Activated T-helper 1 cell treated with anti-CD3 and anti-CD28 coated beads, Interleukin-12 subunit alpha, Interleukin-12 subunit beta, Interleukin-2, Interleukin-4 antibody, amounts not matched to agents 30 ng/mL and 10 ng/mL and 1 ng/mL, durations not matched to agents 14 hours and 24 hours and 36 hours (primary cell): ENCODE results near the gene BICD1. TPM values are rescaled to one million over a fixed set of nuclear protein-coding genes. Genes with fewer than 3 reads are reported as not detected.

Experiments used
- DNase-seq: peaks from one replicate; pipeline ENCODE4 v3.0.0; 2021; ENCODE audit warnings: low spot score
- H3K27ac Mint-ChIP-seq: one replicate; pipeline ENCODE4 v1.8.0; 2021; ENCODE audit warnings: mild to moderate bottlenecking, mixed read lengths
- H3K27me3 Mint-ChIP-seq: one replicate; pipeline ENCODE4 v1.8.0; 2022; ENCODE audit warnings: mild to moderate bottlenecking, moderate library complexity, mixed read lengths; ENCODE audit not compliant: insufficient read depth
- H3K36me3 Mint-ChIP-seq: one replicate; pipeline ENCODE4 v1.8.0; 2021; ENCODE audit warnings: low read depth, mixed read lengths
- H3K4me1 Mint-ChIP-seq: one replicate; pipeline ENCODE4 v1.8.0; 2021; ENCODE audit warnings: low read depth, mixed read lengths
- H3K4me3 Mint-ChIP-seq: one replicate; pipeline ENCODE4 v1.8.0; 2021; ENCODE audit warnings: mild to moderate bottlenecking, moderate library complexity, mixed read lengths
- H3K9me3 Mint-ChIP-seq: one replicate; pipeline ENCODE4 v1.8.0; 2021; ENCODE audit warnings: mixed read lengths
- intact Hi-C: fragments of 100-400 bp; cut with micrococcal nuclease; formaldehyde crosslinking; loops from one replicate; pipeline ENCODE4 v1.15.1; 2024
- total RNA-seq: library from RNA; stranded (reverse); gene quantifications from 2 replicates; pipeline ENCODE4 v1.2.3, GENCODE V29; 2022

Gene BICD1
- total RNA-seq, 1 donor from 2014 or later = 20.9 TPM

DNA sequence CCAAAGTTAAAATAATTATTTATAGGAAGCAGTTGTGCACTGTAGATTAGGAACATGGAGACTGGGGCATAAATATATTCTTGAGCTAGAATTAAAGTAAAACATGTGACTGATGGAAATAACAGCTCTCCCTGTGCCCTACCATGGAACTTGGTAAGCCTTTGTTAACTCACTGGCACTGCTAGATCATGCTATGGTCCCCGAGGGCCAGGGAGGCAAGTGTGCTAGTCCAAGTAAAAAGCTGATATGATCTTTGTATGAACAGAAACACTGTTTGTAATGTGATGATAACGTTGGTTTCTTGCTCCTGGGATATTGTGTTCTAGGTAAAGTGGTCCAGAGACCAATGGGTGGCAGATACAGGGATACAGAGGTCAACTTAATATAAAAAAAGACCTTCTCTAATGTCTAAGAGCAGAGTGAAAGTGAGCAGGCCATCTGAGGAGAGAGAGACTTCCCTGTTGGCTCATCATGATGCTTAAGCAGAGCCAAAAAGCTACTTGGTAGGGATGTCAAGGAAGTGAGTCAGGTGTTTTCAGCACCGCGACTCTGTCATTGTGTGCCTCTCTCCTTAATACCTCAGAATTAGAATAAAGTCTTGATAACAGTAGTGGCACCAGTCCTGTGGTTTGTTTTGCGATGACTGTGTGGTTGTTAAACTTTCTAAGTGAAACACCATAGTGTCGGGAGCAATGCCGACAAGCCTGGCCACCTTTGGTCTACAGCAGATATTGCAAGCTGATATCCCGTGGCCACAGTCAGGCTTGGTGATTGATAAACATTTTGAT is 27.6 kb downstream of the BICD1 start:
- Mint-ChIP-seq H3K27ac (peak overlapping the region; percentile 45), H3K4me1 (peaks cover 19% of the 10 kb centered on the region), H3K9me3 (no peaks in the 10 kb centered on the region), H3K36me3 (no peaks in the 10 kb centered on the region), H3K4me3 (peak overlapping the region; percentile 17), H3K27me3 (peaks cover 4% of the 10 kb centered on the region)
- intact Hi-C loops = loop anchor here (1.0 to 10.0 kb wide), 8 partner anchors 27 to 1891 kb away; partner anchors contain the start of genes ALG10, DNM1L, ETFBKMT and SINHCAF
- DNase-seq = peak; percentile 32

DNA sequence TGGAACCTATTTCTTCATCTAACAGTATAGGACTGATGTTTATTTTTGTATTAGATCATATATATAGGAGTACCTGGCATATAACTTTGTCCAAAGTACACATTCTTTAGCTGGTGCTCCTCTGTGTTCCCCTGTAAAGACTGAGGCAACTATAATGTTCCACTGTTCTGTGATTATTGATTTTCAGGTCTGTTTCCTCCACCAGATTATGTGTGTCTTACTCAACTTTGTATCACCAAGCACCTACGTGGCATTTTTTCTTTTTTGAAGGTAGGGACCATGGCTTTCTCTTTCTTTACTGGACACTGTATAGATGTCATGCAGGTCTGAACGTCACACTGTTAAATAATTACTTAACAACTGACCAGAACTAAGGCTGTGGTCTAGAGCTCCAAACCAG is 29.3 kb downstream of the BICD1 start:
- H3K4me3 Mint-ChIP-seq = no peak overlapping the region
- H3K36me3 Mint-ChIP-seq = no peaks in the 10 kb centered on the region
- DNase-seq = no peak
- H3K27ac Mint-ChIP-seq = no peak overlapping the region
- H3K9me3 Mint-ChIP-seq = no peaks in the 10 kb centered on the region
- H3K27me3 Mint-ChIP-seq = peaks cover 8% of the 10 kb centered on the region
- peaks cover 34% of the 10 kb centered on the region for H3K4me1 Mint-ChIP-seq
- intact Hi-C loops = loop anchor here (2.0 to 10.0 kb wide), 5 partner anchors 389 to 1889 kb away; partner anchors contain the start of genes ALG10, DNM1L, ETFBKMT and SINHCAF

DNA sequence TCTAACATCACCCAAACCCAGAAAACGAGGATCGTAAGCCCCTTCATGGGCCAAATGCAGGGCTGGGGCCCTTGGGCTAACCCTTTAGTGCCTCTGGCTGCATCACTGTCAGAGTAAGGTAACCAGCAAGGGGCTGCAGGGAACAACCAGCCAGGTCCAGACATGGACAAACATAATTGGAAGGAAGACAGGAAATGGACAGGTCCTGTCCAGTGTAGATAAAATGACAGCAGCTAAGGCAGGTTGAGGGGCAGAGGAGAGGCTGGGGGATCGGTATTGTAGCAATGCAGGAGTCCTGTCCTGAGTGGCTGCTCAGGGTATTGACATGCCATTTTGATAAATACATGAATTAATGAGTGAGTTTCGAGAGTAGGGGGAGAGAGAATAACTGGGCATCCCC is 29.8 kb downstream of the BICD1 start:
- Mint-ChIP-seq H3K27me3 (peaks cover 9% of the 10 kb centered on the region), H3K4me1 (peaks cover 34% of the 10 kb centered on the region), H3K9me3 (no peaks in the 10 kb centered on the region), H3K4me3 (no peak overlapping the region), H3K36me3 (no peaks in the 10 kb centered on the region), H3K27ac (no peak overlapping the region)
- intact Hi-C loops = loop anchor here (5.0 to 10.0 kb wide), 4 partner anchors 389 to 1888 kb away; partner anchors contain the start of genes ALG10, DNM1L and SINHCAF
- no peak for DNase-seq

DNA sequence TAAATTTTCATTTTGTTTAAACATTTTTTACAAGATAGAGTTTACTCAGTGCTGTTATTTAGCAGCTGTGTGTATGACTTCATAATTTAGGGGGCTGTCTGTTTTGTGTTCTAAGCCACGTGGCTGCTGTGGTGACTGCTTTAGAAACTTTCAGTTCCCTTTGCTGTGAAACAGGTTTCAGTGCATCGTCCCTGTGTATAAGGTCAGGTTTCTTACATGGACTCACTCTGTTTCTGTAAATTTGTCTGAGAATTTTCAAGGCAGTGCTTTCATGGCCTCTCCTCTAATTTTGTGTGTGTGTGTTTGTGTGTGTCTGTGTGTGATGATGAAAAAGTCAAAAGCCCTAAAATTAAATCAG is 32.4 kb downstream of the BICD1 start:
- H3K4me3 Mint-ChIP-seq = peak overlapping the region; percentile 70

DNA sequence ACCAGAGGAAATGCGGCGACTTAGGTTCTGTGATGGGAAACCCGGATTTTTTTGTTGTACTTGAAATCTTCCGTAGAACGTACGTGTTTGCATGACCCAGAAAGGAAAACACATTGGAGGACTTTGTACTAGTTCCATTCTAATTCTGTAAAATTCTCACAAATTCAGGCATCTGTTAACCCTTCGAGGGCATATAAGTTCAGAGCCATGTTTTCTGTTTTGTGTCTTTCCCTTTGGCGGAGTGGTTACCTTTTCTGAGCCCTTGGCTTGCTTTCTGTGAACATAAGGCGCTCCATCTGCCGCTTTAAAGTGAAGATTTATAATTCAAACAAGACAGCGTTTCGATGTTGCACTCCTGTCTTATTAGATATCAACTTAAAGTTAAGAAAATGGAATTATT is 34.2 kb downstream of the BICD1 start:
- no peak for DNase-seq
- H3K4me3 Mint-ChIP-seq = peak overlapping the region; percentile 52
- intact Hi-C loops = no loop called here
- H3K9me3 Mint-ChIP-seq = no peaks in the 10 kb centered on the region
- no peak overlapping the region for H3K27ac Mint-ChIP-seq
- peaks cover 9% of the 10 kb centered on the region for H3K27me3 Mint-ChIP-seq
- H3K4me1 Mint-ChIP-seq = peaks cover 26% of the 10 kb centered on the region
- H3K36me3 Mint-ChIP-seq = no peaks in the 10 kb centered on the region

More for the DNA sequence above, 32.4 kb downstream of the BICD1 start:
- peaks cover 39% of the 10 kb centered on the region for H3K4me1 Mint-ChIP-seq
- DNase-seq = peak; percentile 20
- peak overlapping the region; percentile 4 for H3K27ac Mint-ChIP-seq
- H3K9me3 Mint-ChIP-seq = no peaks in the 10 kb centered on the region
- H3K36me3 Mint-ChIP-seq = no peaks in the 10 kb centered on the region
- peaks cover 11% of the 10 kb centered on the region for H3K27me3 Mint-ChIP-seq
- intact Hi-C loops = loop anchor here (1.0 to 10.0 kb wide), 5 partner anchors 32 to 1886 kb away; partner anchors contain the start of genes ALG10, DNM1L and SINHCAF

DNA sequence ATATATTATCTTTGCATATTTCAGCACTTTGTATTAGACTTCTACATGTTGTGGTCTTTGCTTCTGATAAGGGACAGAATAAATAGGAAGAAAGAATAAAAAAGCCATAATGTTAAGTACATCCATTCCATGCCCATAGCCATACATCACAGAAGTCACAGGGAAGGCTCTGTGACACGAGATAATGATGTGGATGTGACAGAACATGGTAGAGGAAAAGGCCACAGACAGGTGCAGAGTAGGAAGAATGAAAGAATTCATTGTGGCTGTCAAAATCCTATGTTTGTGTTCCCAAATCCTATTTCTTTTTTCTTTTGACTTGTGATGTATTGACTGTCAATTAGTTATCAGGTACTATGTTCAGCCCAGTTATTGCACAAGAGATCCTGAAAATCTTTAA is 38.4 kb downstream of the BICD1 start:
- Mint-ChIP-seq H3K4me3 (no peak overlapping the region), H3K36me3 (no peaks in the 10 kb centered on the region), H3K9me3 (no peaks in the 10 kb centered on the region), H3K4me1 (peaks cover 13% of the 10 kb centered on the region), H3K27ac (no peak overlapping the region), H3K27me3 (peaks cover 9% of the 10 kb centered on the region)
- no peak for DNase-seq
- intact Hi-C loops = no loop called here

DNA sequence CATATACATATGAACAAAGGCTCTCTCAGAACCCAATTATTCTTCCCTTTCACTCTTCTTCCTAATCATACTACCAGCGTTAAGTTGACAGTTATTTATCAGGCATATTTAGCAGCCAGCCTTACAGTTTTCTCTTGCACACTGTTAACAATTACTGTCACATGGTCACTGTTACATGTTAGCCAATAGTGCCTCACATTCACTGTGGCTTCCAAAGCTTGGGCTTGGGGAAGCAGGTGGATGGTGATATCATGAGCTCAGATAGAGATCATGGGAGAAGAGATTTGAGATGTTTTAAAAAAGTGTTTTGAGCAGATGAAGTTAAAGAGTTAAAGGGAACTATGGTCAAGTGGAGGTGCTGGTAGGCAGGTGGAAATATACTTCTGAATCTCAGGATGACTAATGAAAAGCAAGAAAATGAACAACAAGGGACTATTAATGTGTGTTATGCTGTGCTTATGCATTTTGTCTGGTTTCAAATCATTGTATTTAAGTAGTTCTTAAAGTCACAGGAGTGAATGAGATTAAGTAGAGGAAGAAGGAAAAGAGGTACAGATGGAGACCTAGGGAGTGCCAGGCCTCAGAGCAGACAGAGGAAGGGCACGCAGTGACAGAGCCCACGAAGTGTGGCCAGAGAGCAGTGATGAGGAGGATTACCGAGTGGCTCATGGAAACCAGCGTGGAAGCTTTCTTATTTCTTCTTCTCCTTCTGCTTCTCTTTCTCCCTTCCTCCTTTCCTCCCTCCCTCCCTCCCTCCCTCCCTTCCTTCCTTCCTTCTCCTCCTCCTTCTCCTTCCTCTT is 39.6 kb downstream of the BICD1 start:
- H3K4me3 Mint-ChIP-seq = no peak overlapping the region
- peaks cover 7% of the 10 kb centered on the region for H3K4me1 Mint-ChIP-seq
- intact Hi-C loops = no loop called here
- DNase-seq = no peak
- peaks cover under 1% of the 10 kb centered on the region for H3K36me3 Mint-ChIP-seq
- no peak overlapping the region for H3K27ac Mint-ChIP-seq
- H3K9me3 Mint-ChIP-seq = no peaks in the 10 kb centered on the region
- H3K27me3 Mint-ChIP-seq = peaks cover 4% of the 10 kb centered on the region

DNA sequence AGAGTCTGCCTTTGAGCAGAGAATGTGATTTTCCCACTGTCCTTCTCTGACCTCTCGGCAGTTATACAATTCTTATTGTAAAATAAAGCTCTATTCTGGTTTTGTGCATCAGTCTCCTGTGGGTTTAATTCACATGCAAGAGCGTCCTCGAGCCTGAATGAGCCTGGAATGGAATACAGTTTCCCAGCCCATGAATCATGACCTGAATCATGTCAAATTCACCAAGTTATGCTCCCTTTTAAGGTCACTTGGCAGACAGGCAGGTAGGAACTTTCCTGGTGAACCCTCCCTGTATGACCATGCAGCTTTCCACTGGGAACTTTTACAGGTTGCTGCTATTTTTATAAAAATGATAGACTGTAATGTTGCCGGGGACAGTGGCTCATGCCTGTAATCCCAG is 41.7 kb downstream of the BICD1 start:
- Mint-ChIP-seq H3K4me3 (no peak overlapping the region), H3K27ac (no peak overlapping the region), H3K9me3 (no peaks in the 10 kb centered on the region), H3K36me3 (peaks cover 2% of the 10 kb centered on the region), H3K4me1 (no peaks in the 10 kb centered on the region), H3K27me3 (no peaks in the 10 kb centered on the region)
- intact Hi-C loops = no loop called here
- DNase-seq = no peak

DNA sequence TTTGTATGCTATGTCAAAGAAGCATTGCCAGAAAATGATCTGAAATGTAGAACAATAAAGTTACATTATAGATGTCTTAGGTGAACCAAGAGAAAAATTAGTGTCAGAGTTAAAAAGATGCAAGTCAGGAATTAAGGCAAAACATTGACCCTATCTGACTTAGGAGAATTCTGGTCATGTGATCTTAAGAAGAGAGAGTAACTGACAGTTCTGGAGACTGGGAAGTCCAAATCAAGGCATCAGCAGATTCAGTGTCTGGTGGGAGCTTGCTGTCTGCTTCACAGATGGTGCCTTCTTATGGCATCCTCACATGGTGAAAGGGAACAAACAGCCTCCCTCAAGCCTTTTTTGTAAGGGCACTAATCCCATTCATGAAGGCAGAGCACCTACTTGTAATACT is 42.8 kb downstream of the BICD1 start:
- no peak overlapping the region for H3K4me3 Mint-ChIP-seq
- intact Hi-C loops = no loop called here
- H3K36me3 Mint-ChIP-seq = peaks cover 2% of the 10 kb centered on the region
- no peak for DNase-seq
- H3K27me3 Mint-ChIP-seq = no peaks in the 10 kb centered on the region
- no peaks in the 10 kb centered on the region for H3K4me1 Mint-ChIP-seq
- H3K9me3 Mint-ChIP-seq = no peaks in the 10 kb centered on the region
- no peak overlapping the region for H3K27ac Mint-ChIP-seq

DNA sequence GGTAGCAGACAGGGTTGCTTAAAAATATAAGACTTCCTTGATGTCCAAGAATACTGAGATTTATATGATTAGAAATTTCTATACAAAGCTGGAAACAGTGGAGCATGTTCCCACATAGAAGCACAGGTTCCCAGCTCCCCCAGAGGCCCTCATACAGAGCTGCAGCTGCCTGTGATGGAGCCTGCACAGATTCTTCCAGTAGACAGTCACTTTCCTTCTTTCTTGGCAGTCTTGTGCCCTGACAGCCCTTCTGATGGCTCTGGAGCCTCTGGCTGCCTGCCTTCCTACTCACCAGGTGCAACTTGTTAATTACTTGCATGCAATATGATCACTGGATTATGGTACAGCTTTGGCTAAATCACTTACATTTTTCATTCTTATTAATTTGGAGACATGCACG is 44.4 kb downstream of the BICD1 start:
- no peaks in the 10 kb centered on the region for H3K4me1 Mint-ChIP-seq
- peaks cover 2% of the 10 kb centered on the region for H3K36me3 Mint-ChIP-seq
- no peak for DNase-seq
- no peaks in the 10 kb centered on the region for H3K27me3 Mint-ChIP-seq
- H3K9me3 Mint-ChIP-seq = no peaks in the 10 kb centered on the region
- H3K4me3 Mint-ChIP-seq = no peak overlapping the region
- no peak overlapping the region for H3K27ac Mint-ChIP-seq
- intact Hi-C loops = no loop called here

DNA sequence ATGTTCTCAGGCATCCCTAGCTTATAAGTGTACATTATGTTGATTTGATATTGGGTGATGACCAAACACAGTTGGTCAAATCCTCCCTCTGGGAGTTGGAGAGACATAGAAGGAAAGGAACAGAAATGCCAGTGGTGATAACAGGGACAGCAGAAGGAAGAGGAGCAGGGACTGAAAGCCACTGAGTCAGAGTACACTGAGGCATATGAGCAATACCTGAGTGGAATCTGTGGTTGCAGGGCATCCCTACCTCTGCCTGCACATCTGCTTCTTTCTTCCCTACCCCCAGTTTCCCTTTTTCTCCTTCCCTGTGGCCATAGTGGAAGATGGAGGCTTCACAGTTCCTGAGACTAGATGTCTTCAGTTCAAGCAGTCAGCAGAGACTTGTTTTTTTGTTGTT is 44.9 kb downstream of the BICD1 start:
- no peak for DNase-seq
- Mint-ChIP-seq H3K27ac (no peak overlapping the region), H3K4me1 (no peaks in the 10 kb centered on the region), H3K36me3 (peaks cover 2% of the 10 kb centered on the region), H3K27me3 (no peaks in the 10 kb centered on the region), H3K9me3 (no peaks in the 10 kb centered on the region), H3K4me3 (no peak overlapping the region)
- intact Hi-C loops = no loop called here

DNA sequence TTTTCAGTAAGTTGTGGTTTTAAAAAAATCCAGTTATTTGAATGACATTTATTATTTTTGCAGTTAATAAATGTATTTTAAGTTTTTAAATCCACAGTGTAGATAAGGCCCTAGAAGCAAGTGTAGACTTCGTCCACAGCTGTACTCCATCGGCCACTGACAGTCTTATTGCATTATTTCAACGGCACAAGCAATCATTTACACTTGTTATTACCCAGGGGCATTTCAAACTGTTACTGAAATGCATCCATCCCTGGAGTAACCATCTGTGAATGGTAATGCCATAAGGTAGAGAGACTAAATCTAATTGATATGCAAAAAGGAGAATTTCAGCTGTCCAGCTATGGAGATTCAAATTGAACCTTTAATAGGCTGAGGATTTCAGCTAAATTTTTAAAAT is 48.4 kb downstream of the BICD1 start:
- DNase-seq = no peak
- H3K27me3 Mint-ChIP-seq = no peaks in the 10 kb centered on the region
- H3K4me3 Mint-ChIP-seq = no peak overlapping the region
- no peak overlapping the region for H3K27ac Mint-ChIP-seq
- H3K36me3 Mint-ChIP-seq = peaks cover 2% of the 10 kb centered on the region
- H3K4me1 Mint-ChIP-seq = no peaks in the 10 kb centered on the region
- no peaks in the 10 kb centered on the region for H3K9me3 Mint-ChIP-seq
- intact Hi-C loops = no loop called here

DNA sequence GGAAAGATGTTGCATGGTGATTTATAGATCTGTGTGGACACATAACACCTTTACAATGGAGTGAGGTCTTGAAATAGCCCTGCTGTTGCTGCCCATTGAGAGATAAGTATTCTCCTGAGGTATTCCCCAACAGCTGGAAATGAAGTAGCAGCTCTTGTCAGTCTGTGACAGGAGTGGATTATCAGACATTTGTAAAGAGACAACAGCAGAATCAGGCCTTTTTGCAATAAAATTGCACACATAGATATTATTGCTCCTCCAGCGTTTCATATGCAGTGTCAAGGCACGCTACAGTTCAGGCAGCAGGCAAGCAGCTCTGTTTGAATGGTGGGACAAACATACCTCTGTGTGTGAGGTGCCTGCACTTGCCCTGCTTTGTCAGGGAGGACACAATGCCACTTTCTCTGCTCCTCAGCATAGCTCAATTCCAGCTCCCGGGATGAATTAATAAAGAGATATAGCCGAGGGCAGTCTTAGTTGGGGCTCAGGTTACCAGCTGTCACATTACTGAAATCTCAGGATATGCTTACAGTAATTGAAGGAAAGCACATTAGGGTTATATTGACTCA is 49.4 kb downstream of the BICD1 start:
- Mint-ChIP-seq H3K36me3 (peaks cover 2% of the 10 kb centered on the region), H3K27me3 (no peaks in the 10 kb centered on the region), H3K4me1 (no peaks in the 10 kb centered on the region), H3K4me3 (no peak overlapping the region), H3K27ac (no peak overlapping the region), H3K9me3 (no peaks in the 10 kb centered on the region)
- no peak for DNase-seq
- intact Hi-C loops = no loop called here
